K562 (cell line): Measurements from ENCODE around the gene OSGEP. TPM values are rescaled to one million over a fixed set of nuclear protein-coding genes. Genes with fewer than 3 reads are reported as not detected.

Experiments
- ATAC-seq: fragments of 200-7000 bp; cut with Tn5 transposase; 3 replicates; pipeline ENCODE4 v1.9.1; 2020; ENCODE audit warnings: moderate library complexity
- BruUV-seq: library from RNA; stranded (reverse); fragments of 400-500 nt; replicated peaks from 2 replicates; lab custom pipeline; 2021; lab: Mats Ljungman, UMichigan
- CTCF ChIA-PET: fragments of 300-600 bp; formaldehyde crosslinking; extraction: SDS; loops from one replicate; lab custom pipeline; 2021; ENCODE audit warnings: low intra/inter-chr PET ratio; lab: Yijun Ruan, JAX
- POLR2A ChIA-PET: fragments of 300-600, 350-650 bp; sonication (Branson Sonifier 250); formaldehyde crosslinking; extraction: SDS; loops from one replicate; lab custom pipeline; 2021; ENCODE audit warnings: antibody characterized with exemption, inconsistent platforms; lab: Yijun Ruan, JAX
- DNase-seq, 4 experiments: peaks; one replicate each; pipeline versions ENCODE4 v3.0.0 to v3.0.0-alpha.2; 2011 to 2018; ENCODE audit warnings: low spot score in 3 of 4, mixed read lengths in 3 of 4; ENCODE audit errors: extremely low read depth in 1 of 4
- FAIRE-seq: peaks from 2 replicates; lab custom pipeline; 2011; peaks lifted over from hg19 to GRCh38; lab: Jason Lieb, UNC
- H2AFZ ChIP-seq: 2 replicates; pipeline ENCODE4 v1.6.0; 2011; ENCODE audit warnings: low read depth, low read length, control low read depth, inconsistent platforms
- H3K27ac ChIP-seq: fragments of 200-600 bp; 3 replicates; pipeline ENCODE4 v1.8.0; 2011; ENCODE audit warnings: low read depth, mild to moderate bottlenecking, control low read depth, inconsistent platforms, low read length, moderate library complexity, mixed read lengths; ENCODE audit errors: extremely low read depth
- H3K27me3 ChIP-seq, 2 experiments: fragments of 300-600 bp in 1 of 2; 2 replicates in 1 of 2; 3 replicates in 1 of 2; pipeline versions ENCODE4 v1.6.0 to v1.8.0; 2011; ENCODE audit warnings: inconsistent platforms in 2 of 2, low read length in 2 of 2, mild to moderate bottlenecking in 1 of 2, mixed read lengths in 1 of 2, moderate library complexity in 1 of 2; ENCODE audit not compliant: control insufficient read depth in 2 of 2, insufficient read depth in 2 of 2
- H3K36me3 ChIP-seq: fragments of 300-600 bp; 3 replicates; pipeline ENCODE4 v1.8.0; 2011; ENCODE audit warnings: mild to moderate bottlenecking, low read length, inconsistent platforms; ENCODE audit not compliant: control insufficient read depth, insufficient read depth
- H3K4me1 ChIP-seq, 2 experiments: fragments of 200-600 bp in 1 of 2; replicated peaks in 1 of 2; 2 replicates in 1 of 2; 3 replicates in 1 of 2; pipeline versions ENCODE4 v1.5.1 to v1.8.0; 2011; ENCODE audit warnings: inconsistent platforms in 2 of 2, low read length in 2 of 2, mild to moderate bottlenecking in 1 of 2, mixed read lengths in 1 of 2, moderate library complexity in 1 of 2; ENCODE audit not compliant: control insufficient read depth in 2 of 2, insufficient read depth in 2 of 2
- H3K4me2 ChIP-seq: 2 replicates; pipeline ENCODE4 v1.6.1; 2011; ENCODE audit warnings: low read length, control low read depth, inconsistent platforms, mixed read lengths; ENCODE audit not compliant: insufficient read depth
- H3K4me3 ChIP-seq: fragments of 200-600 bp; sonication (generic), shearing (Covaris generic); 2 replicates; pipeline ENCODE4 v1.5.1; 2016; ENCODE audit warnings: control low read depth, inconsistent platforms
- H3K79me2 ChIP-seq: fragments of 200-600 bp; 3 replicates; pipeline ENCODE4 v1.8.0; 2011; ENCODE audit warnings: low read length, inconsistent platforms; ENCODE audit not compliant: control insufficient read depth, insufficient read depth
- H3K9ac ChIP-seq, 2 experiments: 2 replicates each; pipeline versions ENCODE4 v1.6.0 to v1.6.1; 2011; ENCODE audit warnings: low read depth in 2 of 2, low read length in 2 of 2, control low read depth in 1 of 2, inconsistent platforms in 1 of 2, mild to moderate bottlenecking in 1 of 2, mixed read lengths in 1 of 2; ENCODE audit not compliant: insufficient read depth in 1 of 2
- H3K9me1 ChIP-seq: one replicate; pipeline ENCODE4 v1.6.0; 2011; ENCODE audit warnings: inconsistent platforms, mild to moderate bottlenecking, low read length, moderate library complexity; ENCODE audit not compliant: control insufficient read depth, insufficient read depth
- H3K9me3 ChIP-seq: replicated peaks from 2 replicates; pipeline ENCODE4 v1.5.1; 2011; ENCODE audit warnings: low read depth, low read length, inconsistent platforms; ENCODE audit not compliant: control insufficient read depth, insufficient read depth
- H4K20me1 ChIP-seq: replicated peaks from 2 replicates; pipeline ENCODE4 v1.6.1; 2011; ENCODE audit warnings: low read length, inconsistent platforms, mixed read lengths; ENCODE audit not compliant: control insufficient read depth, insufficient read depth
- CREB1 ChIP-seq, 2 experiments: sonication (generic) in 1 of 2; formaldehyde crosslinking in 1 of 2; IDR thresholded peaks; 2 replicates each; pipeline versions ENCODE4 v1.6.1 to v1.8.0; 2012 to 2022; ENCODE audit warnings: inconsistent platforms in 1 of 2, mild to moderate bottlenecking in 1 of 2, missing genetic modification reagents in 1 of 2, moderate library complexity in 1 of 2
- FOXK1 ChIP-seq: sonication (generic); formaldehyde crosslinking; IDR thresholded peaks from 2 replicates; pipeline ENCODE4 v1.8.0; 2022; ENCODE audit warnings: missing genetic modification reagents, mild to moderate bottlenecking, borderline replicate concordance
- KDM4B ChIP-seq, 2 experiments: fragments of 450-650 bp in 1 of 2; sonication (generic) in 1 of 2; IDR thresholded peaks; 2 replicates each; pipeline ENCODE4 v1.6.1; 2016 to 2017; ENCODE audit warnings: borderline replicate concordance in 2 of 2, antibody characterized with exemption in 1 of 2, low read depth in 1 of 2, mild to moderate bottlenecking in 1 of 2
- MEIS2 ChIP-seq: fragments of 450-650 bp; IDR thresholded peaks from 2 replicates; pipeline ENCODE4 v1.6.1; 2014; ENCODE audit warnings: mild to moderate bottlenecking; ENCODE audit not compliant: partially characterized antibody
- NFIC ChIP-seq: fragments of 450-650 bp; IDR thresholded peaks from 2 replicates; pipeline ENCODE4 v1.6.1; 2017; ENCODE audit warnings: mild to moderate bottlenecking, inconsistent platforms
- PML ChIP-seq: IDR thresholded peaks from 2 replicates; pipeline ENCODE4 v1.6.1; 2012; ENCODE audit warnings: low read length, inconsistent platforms
- ZNF311 ChIP-seq: fragments of 250-450 bp; sonication (Bioruptor Pico); IDR thresholded peaks from 2 replicates; pipeline ENCODE4 v1.4.0; 2020; ENCODE audit warnings: mild to moderate bottlenecking, moderate library complexity
- WGBS: fragments of 100-300 bp; shearing (Covaris generic); methylation state at CpG from one replicate; pipeline ENCODE4 v1.1.6; 2016; ENCODE audit warnings: low coverage, mixed read lengths; ENCODE audit not compliant: insufficient coverage; ENCODE audit errors: missing lambda C conversion rate; 5-methylcytosine and 5-hydroxymethylcytosine counted together
- in situ Hi-C: fragments of 300-500 bp; cut with MboI; formaldehyde crosslinking; loops from 4 replicates; pipeline ENCODE4 v1.15.0; 2018; ENCODE audit warnings: inconsistent platforms, mixed read lengths
- intact Hi-C: fragments of 100-400 bp; cut with micrococcal nuclease; formaldehyde crosslinking; loops from 2 replicates; pipeline ENCODE4 v1.14.2; 2022
- polyA plus RNA-seq, 8 experiments: library from polyadenylated mRNA; depleted of rRNA in 4 of 8; stranded (reverse) in 5 of 8; unstranded in 3 of 8; fragments of >200 nt; fragmentation: Nextera tagmentation in 2 of 8; fragmentation: Illumina TruSeq in 1 of 8; extraction: Ambion mirVana in 2 of 8; extraction: Trizol in 1 of 8; gene quantifications; 2 replicates each; pipeline versions ENCODE4 v1.2.1 to v1.2.3, GENCODE V29; 2011 to 2014; ENCODE audit warnings: inconsistent platforms in 1 of 8, missing spikeins in 1 of 8
- total RNA-seq, 7 experiments: library from RNA; depleted of rRNA in 6 of 7; stranded (reverse); fragments of >200 nt in 6 of 7; fragmentation: Illumina TruSeq in 2 of 7; extraction: Trizol in 2 of 7; gene quantifications; 2 replicates each; pipeline versions ENCODE4 v1.2.1 to v1.2.3, GENCODE V29; 2011 to 2021; ENCODE audit warnings: low replicate concordance in 1 of 7
- TF ChIP-seq, protein P1 (sequence below): fragments of 250-450 bp; sonication (Bioruptor Pico); IDR thresholded peaks from 2 replicates; pipeline ENCODE4 v1.8.0; 2022; ENCODE audit warnings: inconsistent platforms, mild to moderate bottlenecking, moderate library complexity, borderline replicate concordance
- TF ChIP-seq, protein P2 (sequence below): fragments of 150-350 bp; IDR thresholded peaks from 2 replicates; pipeline ENCODE4 v1.6.1; 2014; ENCODE audit warnings: low read depth, mild to moderate bottlenecking, low read length, borderline replicate concordance
- TF ChIP-seq, protein P3 (sequence below): fragments of 250-450 bp; sonication (Bioruptor Pico); IDR thresholded peaks from 2 replicates; pipeline ENCODE4 v1.4.0; 2020

OSGEP gene
- total and polyA plus RNA-seq, 9 of the 15 experiments (the other 6 are each of a cell fraction or from before 2014, with no cell fraction given) = 32.1 to 59.2 (median 44.1) TPM

DNA sequence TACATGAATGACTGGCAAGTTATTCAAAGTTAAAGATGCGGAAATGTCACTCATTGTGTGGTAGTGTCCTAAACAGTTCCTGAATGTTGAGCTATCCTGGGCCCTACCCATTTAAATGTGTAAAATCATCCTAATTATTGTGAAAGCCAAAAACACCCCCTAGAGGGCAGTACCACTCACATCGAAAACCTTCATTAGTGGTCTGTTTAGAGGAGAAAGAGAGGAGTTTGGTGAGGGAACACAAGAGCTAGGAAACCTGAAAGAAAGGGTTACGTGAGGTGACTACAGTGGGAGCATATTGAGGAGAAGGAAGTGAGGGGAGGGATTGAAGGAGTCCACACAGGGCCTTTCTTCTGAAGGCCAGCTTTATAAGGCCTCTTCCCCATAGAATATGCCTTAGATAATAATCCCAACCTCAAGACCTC lies 38.8 kb downstream of the OSGEP start:
- H3K4me1 ChIP-seq = peaks cover 6 to 13% of the 10 kb centered on the region in 2 experiments; a peak in 4 of 5 replicates
- peak; percentile 76 for ATAC-seq
- H3K9ac ChIP-seq = no peak overlapping the region
- H3K79me2 ChIP-seq = no peaks in the 10 kb centered on the region; the same call in none of the 3 replicates
- ChIA-PET CTCF (interaction anchor here (1.7 kb wide), 1 partner anchor 193 kb away, joined by 5 read pairs; no protein-coding TSS in a partner anchor), POLR2A (interaction anchor here (0.6 to 1.0 kb wide), 3 partner anchors 9 to 54 kb away, joined by 3 to 4 read pairs (median 3); partner anchors contain the start of genes PIP4P1 and PNP)
- peak; percentile 28 to 70 (median 39) for DNase-seq
- H3K9me1 ChIP-seq = no peaks in the 10 kb centered on the region
- no peak overlapping the region for H3K27ac ChIP-seq
- no peaks in the 10 kb centered on the region for H3K27me3 ChIP-seq
- WGBS = 4% methylated on average over 3 of the region's 3 CpGs
- no peak overlapping the region for H3K4me3 ChIP-seq
- in situ Hi-C loops = loop anchor here (10.0 kb wide), 1 partner anchor 189 kb away; no protein-coding TSS in a partner anchor
- intact Hi-C loops = loop anchor here (2.0 kb wide), 1 partner anchor 191 kb away; no protein-coding TSS in a partner anchor
- peak; percentile 91 for FAIRE-seq
- no TSS peak for BruUV-seq
- H2AFZ ChIP-seq = peak overlapping the region; percentile 90
- H4K20me1 ChIP-seq = no peaks in the 10 kb centered on the region
- no peaks in the 10 kb centered on the region for H3K36me3 ChIP-seq
- H3K9me3 ChIP-seq = no peaks in the 10 kb centered on the region
- no peak overlapping the region for H3K4me2 ChIP-seq
- TF ChIP-seq ZNF311 = no peak
- TF ChIP-seq, protein P1, sequence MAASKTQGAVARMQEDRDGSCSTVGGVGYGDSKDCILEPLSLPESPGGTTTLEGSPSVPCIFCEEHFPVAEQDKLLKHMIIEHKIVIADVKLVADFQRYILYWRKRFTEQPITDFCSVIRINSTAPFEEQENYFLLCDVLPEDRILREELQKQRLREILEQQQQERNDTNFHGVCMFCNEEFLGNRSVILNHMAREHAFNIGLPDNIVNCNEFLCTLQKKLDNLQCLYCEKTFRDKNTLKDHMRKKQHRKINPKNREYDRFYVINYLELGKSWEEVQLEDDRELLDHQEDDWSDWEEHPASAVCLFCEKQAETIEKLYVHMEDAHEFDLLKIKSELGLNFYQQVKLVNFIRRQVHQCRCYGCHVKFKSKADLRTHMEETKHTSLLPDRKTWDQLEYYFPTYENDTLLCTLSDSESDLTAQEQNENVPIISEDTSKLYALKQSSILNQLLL (CRISPR knock-in tag) = no peak
- TF ChIP-seq PML = no peak
- TF ChIP-seq, protein P2, sequence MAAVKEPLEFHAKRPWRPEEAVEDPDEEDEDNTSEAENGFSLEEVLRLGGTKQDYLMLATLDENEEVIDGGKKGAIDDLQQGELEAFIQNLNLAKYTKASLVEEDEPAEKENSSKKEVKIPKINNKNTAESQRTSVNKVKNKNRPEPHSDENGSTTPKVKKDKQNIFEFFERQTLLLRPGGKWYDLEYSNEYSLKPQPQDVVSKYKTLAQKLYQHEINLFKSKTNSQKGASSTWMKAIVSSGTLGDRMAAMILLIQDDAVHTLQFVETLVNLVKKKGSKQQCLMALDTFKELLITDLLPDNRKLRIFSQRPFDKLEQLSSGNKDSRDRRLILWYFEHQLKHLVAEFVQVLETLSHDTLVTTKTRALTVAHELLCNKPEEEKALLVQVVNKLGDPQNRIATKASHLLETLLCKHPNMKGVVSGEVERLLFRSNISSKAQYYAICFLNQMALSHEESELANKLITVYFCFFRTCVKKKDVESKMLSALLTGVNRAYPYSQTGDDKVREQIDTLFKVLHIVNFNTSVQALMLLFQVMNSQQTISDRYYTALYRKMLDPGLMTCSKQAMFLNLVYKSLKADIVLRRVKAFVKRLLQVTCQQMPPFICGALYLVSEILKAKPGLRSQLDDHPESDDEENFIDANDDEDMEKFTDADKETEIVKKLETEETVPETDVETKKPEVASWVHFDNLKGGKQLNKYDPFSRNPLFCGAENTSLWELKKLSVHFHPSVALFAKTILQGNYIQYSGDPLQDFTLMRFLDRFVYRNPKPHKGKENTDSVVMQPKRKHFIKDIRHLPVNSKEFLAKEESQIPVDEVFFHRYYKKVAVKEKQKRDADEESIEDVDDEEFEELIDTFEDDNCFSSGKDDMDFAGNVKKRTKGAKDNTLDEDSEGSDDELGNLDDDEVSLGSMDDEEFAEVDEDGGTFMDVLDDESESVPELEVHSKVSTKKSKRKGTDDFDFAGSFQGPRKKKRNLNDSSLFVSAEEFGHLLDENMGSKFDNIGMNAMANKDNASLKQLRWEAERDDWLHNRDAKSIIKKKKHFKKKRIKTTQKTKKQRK = no peak
- TF ChIP-seq, protein P3, sequence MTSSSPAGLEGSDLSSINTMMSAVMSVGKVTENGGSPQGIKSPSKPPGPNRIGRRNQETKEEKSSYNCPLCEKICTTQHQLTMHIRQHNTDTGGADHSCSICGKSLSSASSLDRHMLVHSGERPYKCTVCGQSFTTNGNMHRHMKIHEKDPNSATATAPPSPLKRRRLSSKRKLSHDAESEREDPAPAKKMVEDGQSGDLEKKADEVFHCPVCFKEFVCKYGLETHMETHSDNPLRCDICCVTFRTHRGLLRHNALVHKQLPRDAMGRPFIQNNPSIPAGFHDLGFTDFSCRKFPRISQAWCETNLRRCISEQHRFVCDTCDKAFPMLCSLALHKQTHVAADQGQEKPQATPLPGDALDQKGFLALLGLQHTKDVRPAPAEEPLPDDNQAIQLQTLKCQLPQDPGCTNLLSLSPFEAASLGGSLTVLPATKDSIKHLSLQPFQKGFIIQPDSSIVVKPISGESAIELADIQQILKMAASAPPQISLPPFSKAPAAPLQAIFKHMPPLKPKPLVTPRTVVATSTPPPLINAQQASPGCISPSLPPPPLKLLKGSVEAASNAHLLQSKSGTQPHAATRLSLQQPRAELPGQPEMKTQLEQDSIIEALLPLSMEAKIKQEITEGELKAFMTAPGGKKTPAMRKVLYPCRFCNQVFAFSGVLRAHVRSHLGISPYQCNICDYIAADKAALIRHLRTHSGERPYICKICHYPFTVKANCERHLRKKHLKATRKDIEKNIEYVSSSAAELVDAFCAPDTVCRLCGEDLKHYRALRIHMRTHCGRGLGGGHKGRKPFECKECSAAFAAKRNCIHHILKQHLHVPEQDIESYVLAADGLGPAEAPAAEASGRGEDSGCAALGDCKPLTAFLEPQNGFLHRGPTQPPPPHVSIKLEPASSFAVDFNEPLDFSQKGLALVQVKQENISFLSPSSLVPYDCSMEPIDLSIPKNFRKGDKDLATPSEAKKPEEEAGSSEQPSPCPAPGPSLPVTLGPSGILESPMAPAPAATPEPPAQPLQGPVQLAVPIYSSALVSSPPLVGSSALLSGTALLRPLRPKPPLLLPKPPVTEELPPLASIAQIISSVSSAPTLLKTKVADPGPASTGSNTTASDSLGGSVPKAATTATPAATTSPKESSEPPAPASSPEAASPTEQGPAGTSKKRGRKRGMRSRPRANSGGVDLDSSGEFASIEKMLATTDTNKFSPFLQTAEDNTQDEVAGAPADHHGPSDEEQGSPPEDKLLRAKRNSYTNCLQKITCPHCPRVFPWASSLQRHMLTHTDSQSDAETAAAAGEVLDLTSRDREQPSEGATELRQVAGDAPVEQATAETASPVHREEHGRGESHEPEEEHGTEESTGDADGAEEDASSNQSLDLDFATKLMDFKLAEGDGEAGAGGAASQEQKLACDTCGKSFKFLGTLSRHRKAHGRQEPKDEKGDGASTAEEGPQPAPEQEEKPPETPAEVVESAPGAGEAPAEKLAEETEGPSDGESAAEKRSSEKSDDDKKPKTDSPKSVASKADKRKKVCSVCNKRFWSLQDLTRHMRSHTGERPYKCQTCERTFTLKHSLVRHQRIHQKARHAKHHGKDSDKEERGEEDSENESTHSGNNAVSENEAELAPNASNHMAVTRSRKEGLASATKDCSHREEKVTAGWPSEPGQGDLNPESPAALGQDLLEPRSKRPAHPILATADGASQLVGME (CRISPR knock-in tag) = no peak
- TF ChIP-seq NFIC = no peak
- no peak for TF ChIP-seq MEIS2
- no peak for TF ChIP-seq KDM4B (IDR thresholded peaks at IDR 0.05; ENCODE audit: borderline replicate concordance in 2 of 2, low read depth in 1 of 2)
- no peak for TF ChIP-seq CREB1 (IDR thresholded peaks at IDR 0.05)
- no peak for TF ChIP-seq CREB1 (CRISPR knock-in tag; IDR thresholded peaks at IDR 0.05)
- no peak for TF ChIP-seq FOXK1
